IMR-90 (cell line): ENCODE results near the gene FABP7. TPM values are rescaled to one million over a fixed set of nuclear protein-coding genes. Genes with fewer than 3 reads are reported as not detected.

Experiments
- ATAC-seq: fragments of 200-7000 bp; cut with Tn5 transposase; 2 replicates; pipeline ENCODE4 v1.9.1; 2020; ENCODE audit warnings: low read depth, mild to moderate bottlenecking, moderate library complexity
- BruUV-seq: library from RNA; stranded (reverse); fragments of 400-500 nt; replicated peaks from 2 replicates; lab custom pipeline; 2021; lab: Mats Ljungman, UMichigan
- CTCF ChIA-PET: fragments of 300-600 bp; formaldehyde crosslinking; extraction: SDS; loops from one replicate; lab custom pipeline; 2021; ENCODE audit warnings: antibody characterized with exemption; lab: Yijun Ruan, JAX
- POLR2A ChIA-PET: fragments of 300-600 bp; sonication (Branson Sonifier 250); formaldehyde crosslinking; loops from one replicate; lab custom pipeline; 2022; ENCODE audit warnings: antibody characterized with exemption; ENCODE audit not compliant: unreplicated experiment; lab: Charles Lee
- DNase-seq: peaks from one replicate; pipeline ENCODE4 v3.0.0; 2013
- H2AFZ ChIP-seq: replicated peaks from 2 replicates; pipeline ENCODE3; 2013; ENCODE audit warnings: low read length, mild to moderate bottlenecking; ENCODE audit not compliant: poor library complexity
- H2AK5ac ChIP-seq: 2 replicates; pipeline ENCODE4 v1.6.1; 2013; ENCODE audit warnings: low read depth, low read length, inconsistent platforms
- H2AK9ac ChIP-seq: replicated peaks from 2 replicates; pipeline ENCODE3; 2013; ENCODE audit warnings: mild to moderate bottlenecking, low read depth, low read length, moderate library complexity; ENCODE audit not compliant: poor library complexity
- H2BK120ac ChIP-seq: 2 replicates; pipeline ENCODE4 v1.6.1; 2013; ENCODE audit warnings: low read depth, low read length, inconsistent platforms
- H2BK15ac ChIP-seq: 3 replicates; pipeline ENCODE4 v1.6.1; 2013; ENCODE audit warnings: low read depth, low read length, inconsistent platforms
- H2BK20ac ChIP-seq: 2 replicates; pipeline ENCODE4 v1.6.1; 2013; ENCODE audit warnings: low read depth, mild to moderate bottlenecking, inconsistent platforms, low read length, moderate library complexity
- H2BK5ac ChIP-seq: 2 replicates; pipeline ENCODE4 v1.6.1; 2013; ENCODE audit warnings: mild to moderate bottlenecking, low read depth, low read length, inconsistent platforms; ENCODE audit not compliant: poor library complexity, severe bottlenecking
- H3K14ac ChIP-seq: replicated peaks from 2 replicates; pipeline ENCODE4 v1.6.1; 2013; ENCODE audit warnings: low read depth, low read length, inconsistent platforms
- H3K18ac ChIP-seq: 2 replicates; pipeline ENCODE4 v1.6.1; 2013; ENCODE audit warnings: low read depth, low read length, control low read depth
- H3K23ac ChIP-seq: 2 replicates; pipeline ENCODE4 v1.6.1; 2013; ENCODE audit warnings: low read depth, low read length, inconsistent platforms
- H3K27ac ChIP-seq: 2 replicates; pipeline ENCODE4 v1.5.1; 2013; ENCODE audit warnings: mild to moderate bottlenecking, control low read depth, low read length; ENCODE audit not compliant: insufficient read depth
- H3K27me3 ChIP-seq: 2 replicates; pipeline ENCODE4 v1.6.1; 2013; ENCODE audit warnings: low read length; ENCODE audit not compliant: control insufficient read depth, insufficient read depth
- H3K36me3 ChIP-seq: 2 replicates; pipeline ENCODE4 v1.6.1; 2013; ENCODE audit warnings: low read length, mixed read lengths; ENCODE audit not compliant: control insufficient read depth, insufficient read depth
- H3K4ac ChIP-seq: 2 replicates; pipeline ENCODE4 v1.6.1; 2013; ENCODE audit warnings: low read depth, low read length, inconsistent platforms
- H3K4me1 ChIP-seq: 2 replicates; pipeline ENCODE4 v1.6.1; 2013; ENCODE audit warnings: low read length, mixed read lengths; ENCODE audit not compliant: control insufficient read depth, insufficient read depth
- H3K4me2 ChIP-seq: 2 replicates; pipeline ENCODE4 v1.6.1; 2013; ENCODE audit warnings: low read depth, mild to moderate bottlenecking, control low read depth, low read length, moderate library complexity
- H3K4me3 ChIP-seq: 2 replicates; pipeline ENCODE4 v1.5.1; 2013; ENCODE audit warnings: low read depth, mild to moderate bottlenecking, control low read depth, low read length, moderate library complexity; ENCODE audit not compliant: insufficient read depth
- H3K56ac ChIP-seq: 2 replicates; pipeline ENCODE4 v1.6.1; 2013; ENCODE audit warnings: low read length, inconsistent platforms; ENCODE audit not compliant: insufficient read depth; ENCODE audit errors: extremely low read depth
- H3K79me1 ChIP-seq, 2 experiments: 2 replicates each; pipeline ENCODE4 v1.6.1; 2013; ENCODE audit warnings: low read length in 2 of 2, inconsistent platforms in 1 of 2, low read depth in 1 of 2
- H3K9ac ChIP-seq: 2 replicates; pipeline ENCODE4 v1.6.1; 2013; ENCODE audit warnings: low read depth, low read length, control low read depth
- H3K9me1 ChIP-seq: 2 replicates; pipeline ENCODE4 v1.6.1; 2013; ENCODE audit warnings: low read length, inconsistent platforms; ENCODE audit not compliant: insufficient read depth
- H3K9me3 ChIP-seq: 2 replicates; pipeline ENCODE4 v1.6.1; 2013; ENCODE audit warnings: low read length; ENCODE audit not compliant: control insufficient read depth, insufficient read depth
- H4K20me1 ChIP-seq: 2 replicates; pipeline ENCODE4 v1.6.1; 2013; ENCODE audit warnings: low read length, inconsistent platforms; ENCODE audit not compliant: insufficient read depth
- H4K5ac ChIP-seq: 2 replicates; pipeline ENCODE4 v1.6.1; 2013; ENCODE audit warnings: mild to moderate bottlenecking, low read depth, low read length, control low read depth
- H4K8ac ChIP-seq, 2 experiments: 2 replicates each; pipeline ENCODE4 v1.6.1; 2013; ENCODE audit warnings: low read depth in 2 of 2, low read length in 2 of 2, control low read depth in 1 of 2, inconsistent platforms in 1 of 2
- H4K91ac ChIP-seq: 2 replicates; pipeline ENCODE4 v1.6.1; 2013; ENCODE audit warnings: low read depth, low read length, inconsistent platforms; ENCODE audit not compliant: insufficient read depth
- FOS ChIP-seq: fragments of 150-350 bp; IDR thresholded peaks from 2 replicates; pipeline ENCODE4 v1.6.1; 2016; ENCODE audit warnings: low read depth, low read length
- POLR2A ChIP-seq: IDR thresholded peaks from 2 replicates; pipeline ENCODE4 v1.6.1; 2012; ENCODE audit warnings: mild to moderate bottlenecking, low read depth, low read length
- SMC3 ChIP-seq: fragments of 150-350 bp; IDR thresholded peaks from 2 replicates; pipeline ENCODE4 v1.6.1; 2016; ENCODE audit warnings: low read depth, mild to moderate bottlenecking, antibody characterized with exemption, low read length, moderate library complexity
- WGBS, 2 experiments: methylation state at CpG; one replicate each; pipeline versions ENCODE4 v1.1.5 to v1.1.7; 2013; ENCODE audit warnings: missing lambda C conversion rate in 2 of 2; ENCODE audit not compliant: insufficient read length in 1 of 2; ENCODE audit errors: extremely low coverage in 2 of 2; 5-methylcytosine and 5-hydroxymethylcytosine counted together
- dilution Hi-C: fragments of 300-500 bp; cut with HindIII; formaldehyde crosslinking; loops from one replicate; pipeline ENCODE4 v1.14.3; 2018; ENCODE audit warnings: low sequenced_read_pairs; ENCODE audit not compliant: unreplicated experiment
- in situ Hi-C: fragments of 300-500 bp; cut with MboI; formaldehyde crosslinking; loops from 3 replicates; pipeline ENCODE4 v1.14.3; 2019; ENCODE audit warnings: low sequenced_read_pairs, inconsistent platforms, mixed read lengths
- intact Hi-C: fragments of 100-400 bp; cut with micrococcal nuclease; formaldehyde crosslinking; loops from 2 replicates; pipeline ENCODE4 v1.10.0; 2022
- polyA plus RNA-seq, 3 experiments: library from polyadenylated mRNA; depleted of rRNA; stranded (reverse); fragments of >200 nt; gene quantifications; 2 replicates each; pipeline ENCODE4 v1.2.3, GENCODE V29; 2012; ENCODE audit warnings: low replicate concordance in 1 of 3
- total RNA-seq: library from RNA; depleted of rRNA; stranded (reverse); fragments of >200 nt; gene quantifications from 2 replicates; pipeline ENCODE4 v1.2.3, GENCODE V29; 2012

Gene FABP7
- total and polyA plus RNA-seq, 2 of the 4 experiments (the other 2 are of a cell fraction), result not detected

DNA sequence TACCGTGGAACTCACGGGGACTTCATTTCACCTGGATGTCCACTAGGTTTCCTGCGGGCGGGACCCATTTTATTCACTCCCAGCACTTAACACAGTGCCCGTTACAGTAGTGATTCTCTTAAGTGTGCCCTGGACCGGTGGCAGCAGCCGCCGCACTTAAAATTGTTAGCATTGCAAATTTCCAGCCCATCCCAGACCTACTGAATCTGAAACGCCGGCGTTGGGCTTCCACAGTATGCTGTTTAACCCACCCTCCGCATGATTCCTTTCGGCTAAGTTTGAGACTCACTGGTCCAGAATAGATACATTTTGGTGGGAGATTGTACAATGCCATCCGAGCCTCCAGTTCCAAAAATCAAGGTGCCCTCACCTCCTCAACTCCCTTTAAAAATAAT is 10.5 kb downstream of the FABP7 start:
- Histone ChIP-seq H3K9ac (peak overlapping the region; percentile 79), H3K36me3 (peaks cover 1% of the 10 kb centered on the region; the same call in 1 of the 2 replicates), H2BK20ac (peak overlapping the region; percentile 72; the same call in 1 of the 2 replicates), H4K91ac (peak overlapping the region; percentile 80), H3K4me1 (peaks cover 9% of the 10 kb centered on the region), H3K4me2 (peak overlapping the region; percentile 82), H3K9me3 (no peaks in the 10 kb centered on the region), H3K23ac (peak overlapping the region; percentile 89; the same call in 1 of the 2 replicates), H3K79me1 (peaks cover 4 to 28% of the 10 kb centered on the region in 2 experiments; a peak in 2 of 4 replicates), H3K14ac (peak overlapping the region; percentile 83), H2BK5ac (peak overlapping the region; percentile 90), H3K9me1 (no peaks in the 10 kb centered on the region), H2AFZ (peak overlapping the region; percentile 95), H2AK5ac (peak overlapping the region; percentile 13), H3K4me3 (peak overlapping the region; percentile 63), H3K18ac (peak overlapping the region; percentile 73), H4K5ac (peak overlapping the region; percentile 83), H3K4ac (peak overlapping the region; percentile 87), H4K8ac (peak overlapping the region; percentile 33 to 96), H2BK15ac (peak overlapping the region; percentile 33; the same call in 2 of the 3 replicates), H3K27ac (peak overlapping the region; percentile 85), H3K56ac (peak overlapping the region; percentile 91), H4K20me1 (no peaks in the 10 kb centered on the region), H3K27me3 (no peaks in the 10 kb centered on the region), H2BK120ac (peak overlapping the region; percentile 80), H2AK9ac (peak overlapping the region; percentile 56)
- no TSS peak for BruUV-seq
- DNase-seq, result no peak
- in situ Hi-C loops (no loop called here), intact Hi-C loops (no loop called here), dilution Hi-C loops (no loop called here)
- ChIA-PET CTCF (interaction anchor here (0.5 to 1.6 kb wide), 10 partner anchors 8 to 1092 kb away, joined by 3 to 6 read pairs (median 3); no protein-coding TSS in a partner anchor), POLR2A (interaction anchor here (0.7 to 1.3 kb wide), 3 partner anchors 13 to 362 kb away, joined by 3 to 4 read pairs (median 3); no protein-coding TSS in a partner anchor)
- TF ChIP-seq SMC3 (no peak), POLR2A (0 out of 2 replicates have a peak, but pooled peaks have one; percentile 4), FOS (no peak)
- WGBS, 2 experiments, result 0% methylated on average over 8 of the region's 14 CpGs; no CpG with 5 or more reads in 1 of the 2 experiments
- peak; percentile 2; the same call in 1 of the 2 replicates for ATAC-seq
